ENCODE measurements around the gene CISH. TPM values are rescaled to one million over a fixed set of nuclear protein-coding genes. Genes with fewer than 3 reads are reported as not detected.

CISH gene
- total and polyA plus RNA-seq, 4 donors, result 1.1 to 3.2 (median 2.4) TPM

DNA sequence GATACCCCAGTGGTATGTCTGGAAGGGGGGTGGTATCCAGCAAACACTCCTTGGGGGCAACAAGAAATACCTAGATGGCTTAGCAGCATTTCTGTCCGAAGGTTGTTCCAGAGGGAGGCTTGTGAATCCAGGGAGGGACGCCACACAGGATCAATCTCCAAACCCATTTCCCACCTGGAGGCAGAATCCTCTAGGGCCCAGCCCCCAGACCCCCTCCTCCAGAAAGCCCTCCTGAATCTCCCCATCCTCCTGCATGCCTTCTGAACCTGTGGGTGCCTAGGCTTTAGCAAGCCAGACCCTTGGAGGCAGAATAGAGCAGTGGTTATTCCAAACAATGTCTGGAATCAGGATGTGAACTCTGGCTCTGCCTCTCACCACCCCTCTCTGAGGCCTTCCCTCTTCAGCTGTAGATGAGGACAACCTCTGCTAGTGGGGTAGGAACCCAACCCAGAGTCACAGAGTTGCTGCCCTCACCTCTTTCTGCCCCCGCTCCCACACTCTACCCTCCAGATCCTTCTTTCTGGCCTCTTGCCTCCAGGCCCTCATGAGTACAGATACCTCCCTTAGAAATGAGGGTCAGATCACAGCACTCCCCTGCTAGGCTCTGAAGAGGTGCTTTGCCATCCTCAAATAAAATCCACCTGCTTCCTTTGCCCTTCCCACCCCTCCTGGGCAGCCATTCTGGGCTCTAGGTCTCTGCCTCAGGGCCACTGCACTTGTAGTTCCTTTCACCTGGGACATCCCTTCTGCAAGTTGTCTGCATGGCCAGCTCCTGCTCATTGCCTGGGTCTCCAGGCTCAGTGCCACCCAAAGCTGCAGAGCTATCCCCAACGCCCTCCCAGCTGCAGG is 8.1 kb downstream of the CISH start:
- peaks cover 31% of the 10 kb centered on the region for H3K36me3 ChIP-seq (ENCODE audit: control insufficient read depth, insufficient read depth, low read length)

DNA sequence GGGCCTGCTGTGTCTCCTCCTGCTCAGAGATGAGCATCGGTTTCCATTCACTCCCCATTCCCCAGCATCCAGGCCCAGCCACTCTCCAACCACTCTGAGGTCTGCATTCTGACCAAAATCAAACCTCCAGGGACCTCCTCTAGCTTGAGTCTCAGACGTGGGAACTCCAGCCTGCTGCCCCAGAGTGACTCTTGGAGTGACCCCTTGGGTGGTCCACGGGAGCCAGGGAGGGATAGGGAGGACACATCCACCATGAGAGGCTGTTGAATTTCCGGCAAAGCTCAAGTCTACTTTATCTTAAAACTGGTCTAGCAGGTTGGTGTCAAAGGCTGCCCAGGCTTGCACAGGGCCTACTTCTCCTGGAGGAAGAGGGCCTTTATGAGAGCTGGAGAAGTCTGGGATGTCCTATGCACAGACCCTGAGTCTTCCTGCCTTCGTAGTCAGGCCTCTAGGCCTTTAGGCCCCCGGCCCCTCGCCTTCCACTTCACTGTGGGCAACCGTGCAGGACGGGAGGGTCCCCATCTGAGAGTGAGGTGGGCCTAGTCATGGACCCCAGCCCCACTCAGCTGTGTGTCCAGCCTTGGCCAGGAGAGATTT is 8.9 kb downstream of the CISH start:
- H3K36me3 ChIP-seq (ENCODE audit: control insufficient read depth, insufficient read depth, low read length), result peaks cover 23% of the 10 kb centered on the region
- no peak overlapping the region for H3K4me3 ChIP-seq (ENCODE audit: low read depth, low read length)
- H3K9me3 ChIP-seq (ENCODE audit: control insufficient read depth, insufficient read depth, low read length), result no peaks in the 10 kb centered on the region
- no peaks in the 10 kb centered on the region for H3K27me3 ChIP-seq (ENCODE audit: control insufficient read depth, insufficient read depth, low read length)
- WGBS (ENCODE audit: insufficient coverage), result 91% methylated on average over 9 of the region's 9 CpGs
- DNase-seq (ENCODE audit: low read depth in 4 of 6, low spot score in 6 of 6), result no peak
- peaks cover 24% of the 10 kb centered on the region for H3K4me1 ChIP-seq (ENCODE audit: control insufficient read depth, insufficient read depth, low read length)
- peak overlapping the region; percentile 95 for H3K27ac ChIP-seq (ENCODE audit: low read depth, low read length)

More for the DNA sequence above, 8.1 kb downstream of the CISH start:
- H3K4me1 ChIP-seq (ENCODE audit: control insufficient read depth, insufficient read depth, low read length), result peaks cover 24% of the 10 kb centered on the region
- no peak for DNase-seq (ENCODE audit: low read depth in 4 of 6, low spot score in 6 of 6)
- H3K27me3 ChIP-seq (ENCODE audit: control insufficient read depth, insufficient read depth, low read length), result no peaks in the 10 kb centered on the region
- WGBS (ENCODE audit: insufficient coverage), result 93% methylated on average over 2 of the region's 4 CpGs
- no peaks in the 10 kb centered on the region for H3K9me3 ChIP-seq (ENCODE audit: control insufficient read depth, insufficient read depth, low read length)
- no peak overlapping the region for H3K4me3 ChIP-seq (ENCODE audit: low read depth, low read length)
- H3K27ac ChIP-seq (ENCODE audit: low read depth, low read length), result no peak overlapping the region

- Histone ChIP-seq H3K27me3 (ENCODE audit: control insufficient read depth, insufficient read depth, low read length) (no peaks in the 10 kb centered on the region), H3K27ac (ENCODE audit: low read depth, low read length) (peak overlapping the region; percentile 95), H3K9me3 (ENCODE audit: control insufficient read depth, insufficient read depth, low read length) (no peaks in the 10 kb centered on the region), H3K36me3 (ENCODE audit: control insufficient read depth, insufficient read depth, low read length) (peaks cover 12% of the 10 kb centered on the region), H3K4me3 (ENCODE audit: low read depth, low read length) (no peak overlapping the region), H3K4me1 (ENCODE audit: control insufficient read depth, insufficient read depth, low read length) (peaks cover 24% of the 10 kb centered on the region)
- 25% methylated on average over 7 of the region's 14 CpGs for WGBS (ENCODE audit: insufficient coverage)
- peak in 3 of 6 donors; percentile 33 to 85 (median 47) for DNase-seq (ENCODE audit: low read depth in 4 of 6, low spot score in 6 of 6)
Measured at GRCh38 chr3:50600841-50601591, 10.6 kb downstream of the CISH start.

DNA sequence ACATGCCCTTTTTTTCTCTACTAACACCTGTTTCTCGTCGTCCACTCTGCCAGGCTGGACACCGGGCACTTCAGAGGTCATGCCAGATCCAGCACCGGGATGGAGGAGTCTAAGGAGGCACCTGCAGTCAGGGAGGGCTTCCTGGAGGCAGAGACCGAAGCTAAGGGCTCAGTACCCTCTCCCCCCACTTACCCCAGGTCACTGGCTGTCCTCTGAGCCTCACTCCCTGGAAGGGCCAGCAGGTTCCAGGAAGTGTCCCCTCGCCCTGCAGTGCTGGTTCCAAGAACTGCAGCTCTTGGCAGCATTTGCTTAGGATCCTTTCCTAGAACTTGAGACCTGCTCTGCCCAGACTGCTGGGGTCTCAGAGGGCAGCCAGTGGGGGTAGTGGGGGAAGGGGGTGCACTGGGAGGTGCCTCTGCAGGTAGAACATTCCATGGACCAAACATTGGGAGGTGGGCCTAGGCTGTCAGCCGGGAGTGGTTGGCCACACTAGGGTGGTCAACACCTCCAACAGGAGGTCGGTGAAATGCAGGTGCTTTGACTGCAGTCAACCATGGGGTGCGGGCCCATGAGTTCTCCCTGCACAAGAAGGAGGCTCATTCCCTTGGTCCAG is 11.3 kb downstream of the CISH start:
- Histone ChIP-seq H3K4me3 (ENCODE audit: low read depth, low read length) (no peak overlapping the region), H3K36me3 (ENCODE audit: control insufficient read depth, insufficient read depth, low read length) (peaks cover 11% of the 10 kb centered on the region), H3K27me3 (ENCODE audit: control insufficient read depth, insufficient read depth, low read length) (no peaks in the 10 kb centered on the region), H3K27ac (ENCODE audit: low read depth, low read length) (peak overlapping the region; percentile 95), H3K9me3 (ENCODE audit: control insufficient read depth, insufficient read depth, low read length) (no peaks in the 10 kb centered on the region), H3K4me1 (ENCODE audit: control insufficient read depth, insufficient read depth, low read length) (peaks cover 24% of the 10 kb centered on the region)
- no peak for DNase-seq (ENCODE audit: low read depth in 4 of 6, low spot score in 6 of 6)
- 97% methylated on average over 9 of the region's 9 CpGs for WGBS (ENCODE audit: insufficient coverage)

DNA sequence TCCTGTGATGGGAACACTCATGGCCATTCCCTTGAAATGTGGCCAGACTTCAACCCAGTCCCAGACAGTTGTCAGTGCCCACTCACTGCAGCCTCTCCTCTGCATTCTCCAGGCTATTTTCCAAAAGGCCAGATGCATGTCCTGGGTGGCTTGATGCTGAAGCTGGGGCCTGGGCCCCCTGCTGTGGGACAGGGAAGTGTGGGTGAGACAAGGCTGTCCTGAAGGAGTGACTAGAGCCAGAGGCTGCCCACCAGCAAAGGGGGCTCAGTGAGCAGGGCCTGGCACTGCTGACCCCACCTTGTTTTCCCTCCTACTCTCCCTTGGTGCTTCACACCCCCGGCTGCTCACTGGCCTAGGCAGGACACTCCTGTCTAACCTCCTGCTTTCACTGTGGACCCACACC is 11.9 kb downstream of the CISH start:
- H3K9me3 ChIP-seq (ENCODE audit: control insufficient read depth, insufficient read depth, low read length), result no peaks in the 10 kb centered on the region
- peaks cover 6% of the 10 kb centered on the region for H3K36me3 ChIP-seq (ENCODE audit: control insufficient read depth, insufficient read depth, low read length)
- WGBS (ENCODE audit: insufficient coverage), result 100% methylated on average over 1 of the region's 1 CpG
- no peak overlapping the region for H3K4me3 ChIP-seq (ENCODE audit: low read depth, low read length)
- H3K4me1 ChIP-seq (ENCODE audit: control insufficient read depth, insufficient read depth, low read length), result peaks cover 24% of the 10 kb centered on the region
- H3K27ac ChIP-seq (ENCODE audit: low read depth, low read length), result no peak overlapping the region
- no peaks in the 10 kb centered on the region for H3K27me3 ChIP-seq (ENCODE audit: control insufficient read depth, insufficient read depth, low read length)
- DNase-seq (ENCODE audit: low read depth in 4 of 6, low spot score in 6 of 6), result no peak

DNA sequence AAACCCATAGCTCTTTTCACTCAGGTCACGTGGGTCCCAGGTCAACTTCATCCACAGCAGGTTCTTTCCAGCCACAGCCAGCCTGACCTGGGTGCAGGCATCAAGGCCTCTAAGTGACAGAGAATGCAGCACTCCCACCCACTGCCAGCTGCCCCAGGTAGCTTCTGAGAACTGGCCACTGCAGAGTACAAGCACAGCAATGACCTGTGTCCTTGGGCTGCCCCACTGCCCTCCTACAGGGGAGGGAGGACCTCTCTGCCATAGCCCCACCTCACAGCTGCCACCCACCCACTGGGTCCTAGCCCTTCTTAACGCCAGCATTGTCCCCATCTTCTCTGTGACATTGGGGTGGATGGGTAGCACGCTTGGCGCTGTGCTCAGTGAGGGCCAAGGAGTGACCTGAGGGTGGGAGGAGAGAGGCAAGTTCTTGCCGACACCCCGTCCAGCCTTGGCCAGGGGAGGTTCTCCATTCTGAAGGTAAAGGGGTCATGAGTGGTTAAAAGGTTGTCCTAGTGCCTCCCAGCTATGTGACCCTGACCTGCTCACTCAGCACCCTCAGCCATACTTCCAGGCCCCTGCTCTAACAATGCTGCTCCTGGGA is 12.4 kb downstream of the CISH start:
- no peak for DNase-seq (ENCODE audit: low read depth in 4 of 6, low spot score in 6 of 6)
- Histone ChIP-seq H3K27me3 (ENCODE audit: control insufficient read depth, insufficient read depth, low read length) (no peaks in the 10 kb centered on the region), H3K36me3 (ENCODE audit: control insufficient read depth, insufficient read depth, low read length) (peaks cover under 1% of the 10 kb centered on the region), H3K9me3 (ENCODE audit: control insufficient read depth, insufficient read depth, low read length) (no peaks in the 10 kb centered on the region), H3K4me1 (ENCODE audit: control insufficient read depth, insufficient read depth, low read length) (peaks cover 24% of the 10 kb centered on the region), H3K27ac (ENCODE audit: low read depth, low read length) (no peak overlapping the region), H3K4me3 (ENCODE audit: low read depth, low read length) (no peak overlapping the region)
- WGBS (ENCODE audit: insufficient coverage), result 98% methylated on average over 3 of the region's 6 CpGs

- no peak overlapping the region for H3K4me3 ChIP-seq (ENCODE audit: low read depth, low read length)
- 30% methylated on average over 2 of the region's 2 CpGs for WGBS (ENCODE audit: insufficient coverage)
- H3K27me3 ChIP-seq (ENCODE audit: control insufficient read depth, insufficient read depth, low read length), result no peaks in the 10 kb centered on the region
- no peak overlapping the region for H3K27ac ChIP-seq (ENCODE audit: low read depth, low read length)
- H3K9me3 ChIP-seq (ENCODE audit: control insufficient read depth, insufficient read depth, low read length), result no peaks in the 10 kb centered on the region
- H3K36me3 ChIP-seq (ENCODE audit: control insufficient read depth, insufficient read depth, low read length), result no peaks in the 10 kb centered on the region
- H3K4me1 ChIP-seq (ENCODE audit: control insufficient read depth, insufficient read depth, low read length), result no peaks in the 10 kb centered on the region
- DNase-seq (ENCODE audit: low read depth in 4 of 6, low spot score in 6 of 6), result no peak
Measured at GRCh38 chr3:50594253-50594785, 17.3 kb downstream of the CISH start.

- no peak for DNase-seq (ENCODE audit: low read depth in 4 of 6, low spot score in 6 of 6)
- WGBS (ENCODE audit: insufficient coverage), result 80% methylated on average over 1 of the region's 5 CpGs
- Histone ChIP-seq H3K36me3 (ENCODE audit: control insufficient read depth, insufficient read depth, low read length) (no peaks in the 10 kb centered on the region), H3K4me1 (ENCODE audit: control insufficient read depth, insufficient read depth, low read length) (no peaks in the 10 kb centered on the region), H3K27me3 (ENCODE audit: control insufficient read depth, insufficient read depth, low read length) (no peaks in the 10 kb centered on the region), H3K4me3 (ENCODE audit: low read depth, low read length) (no peak overlapping the region), H3K9me3 (ENCODE audit: control insufficient read depth, insufficient read depth, low read length) (no peaks in the 10 kb centered on the region), H3K27ac (ENCODE audit: low read depth, low read length) (no peak overlapping the region)
Measured at GRCh38 chr3:50592568-50592967, 19.0 kb downstream of the CISH start.

DNA sequence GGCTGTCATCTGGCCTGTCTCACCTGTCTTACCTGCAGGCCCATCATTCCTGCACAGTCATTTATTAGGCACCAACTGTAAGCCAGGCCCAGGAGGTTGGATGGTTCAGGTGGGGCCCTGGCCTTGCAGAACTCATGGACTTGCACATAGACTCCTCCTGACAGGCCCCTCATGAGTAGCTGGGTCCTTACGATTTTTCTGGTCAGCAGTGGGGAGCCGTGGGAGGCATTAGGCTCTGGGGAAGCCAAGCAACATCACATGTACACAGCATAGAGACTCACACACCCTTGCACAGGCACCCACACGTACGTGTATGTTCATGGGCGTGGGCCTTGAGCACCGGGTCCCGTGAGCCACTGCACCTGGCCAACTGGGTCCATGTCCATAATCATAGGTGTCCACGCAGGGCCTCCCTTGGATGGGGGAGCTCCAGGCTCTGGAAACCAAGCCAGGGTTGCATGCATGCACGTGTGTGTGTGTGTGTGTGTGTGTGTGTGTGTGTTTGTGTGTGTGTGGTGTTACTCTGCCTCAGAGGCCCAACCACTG is 20.3 kb downstream of the CISH start:
- no peak overlapping the region for H3K27ac ChIP-seq (ENCODE audit: low read depth, low read length)
- WGBS (ENCODE audit: insufficient coverage), result 78% methylated on average over 8 of the region's 9 CpGs
- no peak overlapping the region for H3K4me3 ChIP-seq (ENCODE audit: low read depth, low read length)
- no peaks in the 10 kb centered on the region for H3K36me3 ChIP-seq (ENCODE audit: control insufficient read depth, insufficient read depth, low read length)
- no peaks in the 10 kb centered on the region for H3K4me1 ChIP-seq (ENCODE audit: control insufficient read depth, insufficient read depth, low read length)
- no peak for DNase-seq (ENCODE audit: low read depth in 4 of 6, low spot score in 6 of 6)
- no peaks in the 10 kb centered on the region for H3K9me3 ChIP-seq (ENCODE audit: control insufficient read depth, insufficient read depth, low read length)
- no peaks in the 10 kb centered on the region for H3K27me3 ChIP-seq (ENCODE audit: control insufficient read depth, insufficient read depth, low read length)
